ENCODE results near the gene HTRA1.

Gene HTRA1

GRCh38 chr10:122475591-122476332, 14.4 kb downstream of the HTRA1 start:
- H3K27ac Mint-ChIP-seq, result peak overlapping the region; percentile 82 to 88 (median 84)
- H3K27me3 Mint-ChIP-seq (ENCODE audit: low read depth), result peaks cover 13% of the 10 kb centered on the region
- H3K4me1 Mint-ChIP-seq, result peaks cover 50% of the 10 kb centered on the region
- peak overlapping the region; percentile 1 to 52 (median 52) for H3K4me3 Mint-ChIP-seq
- TF ChIP-seq CTCF (IDR thresholded peaks at IDR 0.05; ENCODE audit: unreplicated experiment in 3 of 3), result no peak
- H3K36me3 Mint-ChIP-seq (ENCODE audit: low read depth), result no peaks in the 10 kb centered on the region
- H3K9me3 Mint-ChIP-seq, result no peaks in the 10 kb centered on the region

GRCh38 chr10:122476333-122476695, 15.0 kb downstream of the HTRA1 start:
- Mint-ChIP-seq H3K4me3 (peak overlapping the region; percentile 1 to 52 (median 52)), H3K9me3 (no peaks in the 10 kb centered on the region), H3K36me3 (ENCODE audit: low read depth) (no peaks in the 10 kb centered on the region), H3K4me1 (peaks cover 50% of the 10 kb centered on the region), H3K27ac (peak overlapping the region; percentile 82 to 88 (median 84)), H3K27me3 (ENCODE audit: low read depth) (peaks cover 9% of the 10 kb centered on the region)
- TF ChIP-seq CTCF (IDR thresholded peaks at IDR 0.05; ENCODE audit: unreplicated experiment in 3 of 3), result no peak

GRCh38 chr10:122477436-122477835, 16.1 kb downstream of the HTRA1 start:
- TF ChIP-seq CTCF (IDR thresholded peaks at IDR 0.05; ENCODE audit: unreplicated experiment in 3 of 3), result no peak
- H3K9me3 Mint-ChIP-seq, result peaks cover 3% of the 10 kb centered on the region
- no peak overlapping the region for H3K4me3 Mint-ChIP-seq
- H3K36me3 Mint-ChIP-seq (ENCODE audit: low read depth), result peaks cover 5% of the 10 kb centered on the region
- peak overlapping the region; percentile 74 to 94 (median 86) for H3K27ac Mint-ChIP-seq
- H3K4me1 Mint-ChIP-seq, result peaks cover 50% of the 10 kb centered on the region
- H3K27me3 Mint-ChIP-seq (ENCODE audit: low read depth), result peaks cover 10% of the 10 kb centered on the region

GRCh38 chr10:122478971-122479370, 17.6 kb downstream of the HTRA1 start:
- Mint-ChIP-seq H3K27me3 (ENCODE audit: low read depth) (peaks cover 10% of the 10 kb centered on the region), H3K4me3 (peak overlapping the region in 1 of 3 experiments; percentile 27), H3K27ac (peak overlapping the region; percentile 45 to 77 (median 69)), H3K36me3 (ENCODE audit: low read depth) (peaks cover 5% of the 10 kb centered on the region), H3K4me1 (peaks cover 51% of the 10 kb centered on the region), H3K9me3 (peaks cover 3% of the 10 kb centered on the region)
- no peak for TF ChIP-seq CTCF (IDR thresholded peaks at IDR 0.05; ENCODE audit: unreplicated experiment in 3 of 3)

GRCh38 chr10:122480146-122480833, 18.9 kb downstream of the HTRA1 start:
- no peak for TF ChIP-seq CTCF (IDR thresholded peaks at IDR 0.05; ENCODE audit: unreplicated experiment in 3 of 3)

More at GRCh38 chr10:122480146-122480833, 18.9 kb downstream of the HTRA1 start:
- peaks cover 5% of the 10 kb centered on the region for H3K36me3 Mint-ChIP-seq (ENCODE audit: low read depth)
- H3K9me3 Mint-ChIP-seq, result peaks cover 3% of the 10 kb centered on the region
- peak overlapping the region in 1 of 3 experiments; percentile 63 for H3K27ac Mint-ChIP-seq
- H3K4me1 Mint-ChIP-seq, result peaks cover 42% of the 10 kb centered on the region
- H3K27me3 Mint-ChIP-seq (ENCODE audit: low read depth), result peaks cover 6% of the 10 kb centered on the region
- no peak overlapping the region for H3K4me3 Mint-ChIP-seq

Data from nephron (organoid).